GM21529 (cell line): ENCODE data around the gene SATB1.

Source experiments
- ATAC-seq: cut with Tn5 transposase; IDR thresholded peaks from one replicate; pipeline ENCODE4 v1.9.1; 2021; ENCODE audit not compliant: unreplicated experiment

The SATB1 gene

DNA sequence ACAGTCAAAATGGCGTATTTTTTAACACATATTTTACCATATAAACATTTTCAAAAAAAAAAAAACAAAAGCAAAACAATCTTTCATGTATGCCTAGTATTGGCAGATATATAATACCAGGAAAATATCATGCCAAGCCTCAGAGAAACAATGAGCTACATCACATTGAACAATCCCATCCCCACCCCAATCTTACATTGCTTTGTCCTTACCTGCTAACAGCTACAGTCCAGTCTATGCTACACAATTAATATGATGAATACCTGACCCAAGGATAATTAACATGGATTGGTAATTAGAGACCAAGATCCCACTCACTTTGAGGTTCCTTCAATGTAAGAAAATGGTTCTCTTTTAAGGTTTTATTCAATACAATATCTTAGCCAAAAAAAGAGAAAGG is 7.6 kb upstream of the SATB1 start:
- no peak for ATAC-seq

- ATAC-seq = no peak
Measured at GRCh38 chr3:18431266-18431665, 6.1 kb upstream of the SATB1 start.

DNA sequence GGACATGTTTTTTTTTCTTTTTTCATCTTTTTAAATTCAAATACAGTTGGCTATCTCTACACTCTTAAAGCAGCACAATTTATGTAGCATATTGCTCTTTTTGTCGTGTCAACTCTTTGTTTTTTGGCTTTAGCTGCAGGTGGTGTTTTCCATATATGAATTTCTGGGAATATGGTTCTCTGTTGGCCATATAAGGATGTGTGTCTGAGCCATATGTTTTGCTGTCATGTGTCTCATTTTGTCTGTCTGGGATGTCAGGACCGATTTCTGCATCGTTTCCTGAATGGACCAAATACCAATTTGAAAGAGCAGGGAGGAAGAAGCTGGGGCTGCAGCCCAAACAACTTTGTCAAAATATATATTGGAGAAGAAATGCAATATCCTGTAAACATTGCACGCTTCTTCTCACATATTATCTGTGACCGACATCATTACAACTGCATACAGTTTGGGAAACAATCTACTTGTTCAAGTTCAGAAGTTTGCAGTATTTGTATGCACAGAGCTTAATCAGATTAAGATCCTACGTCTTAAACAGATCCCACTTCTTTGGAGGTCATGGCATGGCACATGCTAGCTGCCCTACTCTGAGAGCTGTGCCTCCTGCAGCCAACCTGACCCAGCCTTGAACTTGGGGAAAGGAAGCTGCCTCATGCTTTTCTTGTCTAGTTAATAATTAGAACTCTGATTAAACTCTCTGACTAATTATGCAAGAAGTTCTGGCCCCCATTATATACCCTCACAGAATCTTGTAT is 4.0 kb upstream of the SATB1 start:
- ATAC-seq = no peak

DNA sequence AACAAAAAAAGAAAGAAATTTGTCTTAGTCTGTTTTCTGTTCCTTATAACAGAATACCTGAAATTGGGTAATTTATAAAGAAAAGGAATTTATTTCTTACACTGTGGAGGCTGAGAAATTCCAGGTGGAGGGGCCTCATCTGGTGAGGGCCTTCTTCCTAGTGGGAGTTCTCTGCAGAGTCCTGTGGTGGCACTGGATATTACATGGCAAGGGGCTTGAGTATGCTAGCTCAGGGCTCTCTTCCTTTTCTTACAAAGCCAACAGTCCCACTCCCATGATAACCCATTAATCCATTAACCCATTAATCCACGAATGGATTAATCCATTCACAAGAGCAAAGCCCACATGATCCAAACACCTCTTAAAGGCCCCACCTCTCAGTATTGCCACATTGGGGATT is 2.9 kb upstream of the SATB1 start:
- ATAC-seq = no peak

DNA sequence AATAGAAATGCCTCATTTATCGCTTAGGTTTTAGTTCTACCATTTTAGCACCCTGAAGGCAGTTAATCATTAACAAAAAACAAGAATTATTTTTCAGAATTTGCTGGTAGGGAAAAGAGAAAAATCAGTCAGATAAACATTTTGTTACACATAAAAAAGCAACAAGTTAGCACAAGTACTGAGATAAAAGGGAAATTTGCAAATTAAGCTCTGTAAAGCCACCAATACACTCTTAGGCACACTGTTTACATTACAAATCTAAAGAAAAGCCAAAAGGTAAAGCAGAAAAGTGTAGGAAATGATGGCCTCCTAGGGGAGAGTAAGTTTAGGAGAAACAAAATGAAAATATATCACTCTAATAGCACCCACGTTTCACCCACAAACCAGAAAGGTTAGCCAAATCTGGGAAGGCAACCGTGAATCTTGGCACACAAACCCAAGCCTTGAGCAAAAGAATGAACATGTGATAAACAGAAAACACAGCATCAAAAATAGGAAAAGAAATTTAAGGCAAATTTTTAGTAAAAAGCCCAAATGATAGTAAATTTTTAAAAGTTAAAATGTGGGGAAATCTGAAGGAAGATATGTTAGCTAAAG is 1.6 kb upstream of the SATB1 start:
- ATAC-seq = no peak

DNA sequence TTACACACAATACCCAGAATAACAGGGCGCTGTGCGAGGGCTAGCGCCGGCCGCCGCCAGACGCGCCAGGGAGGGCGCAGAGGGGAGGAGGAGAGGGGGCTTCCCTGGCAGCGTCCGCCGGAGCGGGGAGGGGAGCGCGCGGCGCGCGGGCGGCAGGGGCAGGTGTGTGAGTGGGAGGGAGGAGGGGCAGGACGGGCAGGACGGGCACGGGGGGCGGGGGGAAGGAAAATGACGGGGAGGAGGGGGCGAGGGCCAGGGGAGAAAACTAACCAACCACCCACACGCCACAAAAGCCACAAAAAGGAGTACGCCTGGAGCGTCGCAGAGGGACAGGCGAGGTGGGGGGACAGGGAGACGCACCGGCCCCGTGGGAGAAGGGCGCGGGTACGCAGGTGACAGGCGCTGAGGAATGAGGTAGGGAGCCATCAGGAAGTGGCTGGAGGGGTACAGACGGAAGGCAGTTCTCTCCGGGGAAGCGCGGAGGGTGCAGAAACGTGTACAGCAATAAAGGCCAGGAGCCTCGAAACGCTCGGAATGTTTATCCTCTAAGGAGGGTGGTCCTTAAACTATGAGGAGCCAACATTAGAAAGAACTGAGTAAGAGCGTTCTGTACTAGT is 610 bp upstream of the SATB1 start:
- ATAC-seq = no peak

DNA sequence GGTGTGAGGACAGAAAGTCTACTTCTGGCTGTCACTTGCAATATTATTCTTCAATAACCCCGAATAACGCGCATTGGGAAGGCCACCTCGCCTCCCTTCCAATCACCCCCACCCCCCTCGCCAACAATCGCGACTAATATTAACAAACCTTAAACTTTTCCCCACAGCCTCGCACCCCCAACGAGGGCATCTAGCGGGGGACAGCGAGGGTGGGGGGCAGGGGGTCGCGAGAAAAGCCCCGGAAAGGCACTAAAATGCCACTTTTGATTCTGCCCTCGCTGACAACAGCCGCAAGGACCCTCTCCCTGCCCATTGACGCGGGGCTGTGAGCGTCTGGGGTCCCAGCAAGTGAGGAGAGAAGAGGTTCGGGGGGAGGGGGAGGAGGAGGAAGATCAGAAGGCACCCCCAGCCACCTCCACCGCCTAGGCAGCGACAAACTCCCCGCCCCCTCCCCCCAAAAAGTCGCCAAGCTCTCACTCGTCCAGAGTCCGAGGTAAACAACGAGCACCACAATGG is 868 bp downstream of the SATB1 start:
- no peak for ATAC-seq

DNA sequence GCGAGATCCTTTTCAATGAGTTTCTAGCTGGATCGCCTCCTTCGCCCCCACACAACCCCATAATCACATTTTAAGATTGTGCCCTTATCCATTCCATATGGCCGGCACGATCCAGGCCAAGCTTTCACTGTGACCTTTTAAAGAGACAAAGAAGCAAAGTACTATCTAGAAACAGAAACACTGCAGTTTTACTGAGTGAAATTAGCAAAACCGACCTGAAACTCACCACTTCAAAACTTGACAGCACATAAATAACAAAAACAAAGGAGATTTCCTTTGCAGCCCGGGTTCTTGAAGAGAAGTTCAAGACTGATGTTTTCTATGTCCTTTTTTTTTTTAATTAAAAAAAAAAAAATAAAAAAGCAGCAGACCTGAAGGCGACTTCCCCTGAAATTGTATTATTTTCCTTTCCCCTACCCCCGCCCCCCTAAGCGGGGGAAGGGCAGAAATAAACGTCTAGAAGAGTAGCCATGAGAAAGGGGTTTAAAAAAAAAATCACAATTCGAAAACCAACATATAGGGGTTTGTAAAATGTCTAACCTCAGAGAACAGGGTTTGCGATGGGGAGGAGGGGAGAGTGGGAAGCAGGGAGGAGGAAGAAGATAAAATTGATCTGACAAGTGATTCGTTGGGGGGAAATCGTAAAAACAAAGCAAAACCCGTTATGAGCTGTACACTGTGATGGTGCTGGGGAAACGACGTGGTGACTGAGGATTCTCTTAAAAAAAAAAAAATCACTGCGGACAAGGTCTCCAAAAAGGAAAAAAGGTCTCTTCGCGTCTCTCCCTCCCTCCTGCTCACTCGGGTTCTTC is 1.5 kb downstream of the SATB1 start:
- peak; percentile 86 for ATAC-seq

GRCh38 chr3:18422972-18423371 is 2.2 kb downstream of the SATB1 start:
- ATAC-seq = no peak

GRCh38 chr3:18420555-18420954 is 4.6 kb downstream of the SATB1 start:
- no peak for ATAC-seq

DNA sequence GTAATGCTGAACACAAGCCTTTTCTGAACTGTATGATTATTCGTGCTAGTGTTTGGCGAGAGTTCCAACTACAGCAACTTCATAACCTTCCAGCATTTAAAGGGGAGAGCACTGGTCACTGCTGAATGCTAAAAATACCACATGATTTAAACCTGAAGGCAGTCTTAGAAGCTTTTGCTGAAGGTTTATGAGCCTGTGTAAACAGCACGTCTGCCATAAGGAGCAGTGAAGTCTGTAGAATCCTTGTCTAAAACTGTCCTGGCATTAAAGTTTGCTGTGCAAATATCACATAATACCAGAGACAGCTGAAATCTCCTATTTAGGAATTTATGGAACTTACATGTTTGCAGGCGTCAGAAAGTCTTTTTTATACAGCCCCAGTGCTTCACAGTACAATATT is 5.9 kb downstream of the SATB1 start:
- ATAC-seq = no peak

DNA sequence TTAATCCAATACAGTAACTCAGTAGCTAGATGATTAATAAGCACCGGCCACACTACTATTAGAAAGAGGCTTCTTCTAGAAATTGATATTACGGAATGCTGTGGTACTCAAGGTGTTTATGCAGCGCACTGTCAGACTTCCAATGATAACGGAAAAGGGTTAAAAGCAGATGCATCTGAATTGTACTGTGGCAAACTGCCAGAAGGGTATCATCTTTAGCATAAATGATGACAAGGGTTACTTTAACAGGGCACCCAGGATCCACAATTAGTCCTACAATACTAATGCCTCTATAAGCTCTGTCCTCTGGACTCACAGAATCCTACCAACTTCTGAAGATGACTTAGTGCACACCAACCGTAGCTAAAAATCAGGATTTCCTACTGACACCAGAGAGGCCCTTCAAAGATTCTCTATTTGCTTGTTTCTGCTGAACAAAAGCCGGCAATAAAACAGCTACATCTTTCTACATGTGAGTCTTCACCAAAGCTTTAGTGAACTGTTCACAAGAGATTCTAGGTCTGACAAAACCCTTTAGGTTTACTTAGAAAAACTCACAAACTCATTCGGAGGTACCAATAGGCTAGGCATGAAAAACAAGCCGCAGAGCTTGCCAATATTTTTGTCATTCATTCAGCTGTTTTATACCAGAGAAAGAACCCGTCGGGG is 7.1 kb downstream of the SATB1 start:
- no peak for ATAC-seq

- ATAC-seq = no peak
Measured at GRCh38 chr3:18416332-18416731, 8.8 kb downstream of the SATB1 start.

DNA sequence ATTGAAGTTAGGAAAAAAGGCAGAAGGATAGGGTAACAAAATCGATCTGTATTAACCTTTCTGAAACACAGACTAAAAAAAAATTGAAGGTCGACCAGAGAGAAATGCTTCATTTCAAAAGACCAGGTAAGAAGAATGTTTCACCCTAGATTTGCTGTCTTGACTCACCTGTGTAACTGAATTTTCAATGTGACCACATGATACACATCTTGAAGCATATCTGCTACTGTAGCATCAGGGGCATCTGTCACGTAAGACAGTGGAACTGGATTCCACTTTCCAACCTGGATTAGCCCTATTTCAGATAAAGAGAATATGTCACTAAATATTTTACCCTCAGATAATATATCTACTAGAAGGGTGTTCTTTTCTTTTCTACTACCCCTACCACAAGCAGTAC is 9.3 kb downstream of the SATB1 start:
- ATAC-seq = no peak

GRCh38 chr3:18415167-18415566 is 10.0 kb downstream of the SATB1 start:
- no peak for ATAC-seq

DNA sequence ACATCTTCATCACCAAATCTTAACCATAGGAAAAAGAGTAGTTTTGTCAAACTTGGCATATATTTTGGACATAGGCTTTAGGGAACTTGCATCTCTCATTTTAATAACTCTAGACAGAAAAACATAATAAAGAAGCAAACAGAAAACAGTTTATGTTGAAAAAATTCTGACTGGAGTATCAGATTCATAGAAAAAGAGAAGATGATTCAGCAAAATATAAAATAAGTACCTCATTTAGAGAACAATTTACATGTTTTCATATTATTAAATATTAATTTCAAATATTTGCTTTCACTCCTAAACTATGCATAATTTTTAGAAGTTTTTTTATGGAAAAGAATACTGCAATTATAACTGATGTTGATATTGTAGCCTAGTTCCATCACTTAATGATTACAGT is 12.5 kb downstream of the SATB1 start:
- no peak for ATAC-seq

GRCh38 chr3:18411541-18411940 is 13.6 kb downstream of the SATB1 start:
- no peak for ATAC-seq

DNA sequence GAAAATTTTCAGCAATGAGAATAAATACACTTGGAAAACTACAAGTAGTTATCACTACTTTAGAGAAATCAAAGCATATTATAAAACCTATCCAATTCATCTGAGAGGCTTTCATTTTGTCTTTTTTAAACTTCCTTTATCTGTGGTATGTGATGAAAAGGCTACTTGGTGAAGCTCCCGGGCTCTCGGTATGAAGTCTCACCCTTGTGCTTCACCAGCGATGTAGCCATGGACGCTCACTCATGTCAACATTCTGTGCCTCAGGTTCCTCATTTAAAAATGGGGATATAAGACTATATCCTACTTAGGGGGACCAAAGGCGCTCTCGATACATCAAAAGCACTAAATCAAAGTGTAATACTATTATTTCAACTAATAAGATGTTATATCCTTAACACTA is 14.9 kb downstream of the SATB1 start:
- ATAC-seq = no peak

DNA sequence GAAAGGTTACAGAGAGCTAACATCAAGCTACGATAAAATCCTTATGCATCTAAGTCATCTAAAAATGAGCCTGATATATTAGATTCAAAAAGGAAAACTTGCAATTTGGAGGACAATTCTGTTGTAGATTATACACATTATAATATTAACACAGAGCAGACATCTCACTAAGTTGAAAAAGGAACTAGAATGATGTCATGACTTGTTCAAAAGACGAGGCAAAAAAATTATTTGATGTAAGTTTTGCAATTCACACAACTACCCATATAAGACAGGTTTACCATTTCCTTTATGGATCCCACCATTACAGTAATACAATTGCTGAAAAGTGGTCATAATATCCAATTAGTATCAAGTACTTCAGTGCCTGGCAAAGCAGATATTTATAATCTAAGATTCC is 15.9 kb downstream of the SATB1 start:
- ATAC-seq = no peak

DNA sequence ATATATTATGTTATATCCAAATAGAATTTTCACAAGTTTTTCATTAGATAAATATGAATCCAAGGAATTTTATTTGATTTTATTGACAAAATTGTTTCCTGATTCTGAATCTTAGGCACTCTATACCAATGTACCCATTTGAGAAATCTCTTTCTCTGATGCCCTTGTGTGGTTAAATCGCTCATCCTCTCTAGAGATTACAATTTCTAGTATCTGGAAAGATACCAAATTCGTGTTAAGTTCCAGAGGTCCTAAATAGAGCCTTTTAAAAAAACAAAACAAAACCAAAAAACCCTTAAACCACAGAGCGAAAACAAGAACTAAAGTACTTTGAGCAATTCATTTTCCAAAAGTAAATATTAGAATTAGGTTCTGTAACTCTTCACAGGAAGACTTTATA is 20.0 kb downstream of the SATB1 start:
- ATAC-seq = no peak

- ATAC-seq = no peak
Measured at GRCh38 chr3:18403061-18403460, 22.1 kb downstream of the SATB1 start.
